Spleen (tissue), 11 donors: ENCODE results near the gene TTC34. TPM values are rescaled to one million over a fixed set of nuclear protein-coding genes. Genes with fewer than 3 reads are reported as not detected.
A peak's percentile ranks its signal among the peaks of the same experiment; 100 is the strongest.
"Not testable (repeated sequence)": the region's sequence is repeated elsewhere in the genome, so short reads cannot be mapped to it uniquely, and the experiment has no call there.

Source experiments
- DNase-seq: peaks from one replicate; pipeline ENCODE4 v3.0.0-alpha.2; 2020
- H3K27ac ChIP-seq, 8 donors: fragments of 200-600 bp; sonication (generic) in 7 of 8; 1 replicate in 4 of 8; 2 replicates in 4 of 8; pipeline versions ENCODE4 v1.5.0 to v1.8.0; 2016 to 2021; ENCODE audit warnings: inconsistent platforms in 4 of 8, mild to moderate bottlenecking in 4 of 8, moderate library complexity in 1 of 8
- H3K27me3 ChIP-seq, 7 donors: fragments of 200-600 bp; sonication (generic) in 6 of 7; replicated peaks in 1 of 7; 1 replicate in 4 of 7; 2 replicates in 3 of 7; pipeline versions ENCODE4 v1.5.0 to v1.8.0; 2016 to 2021; ENCODE audit warnings: inconsistent platforms in 3 of 7, mild to moderate bottlenecking in 1 of 7
- H3K36me3 ChIP-seq, 6 donors: fragments of 200-600 bp; sonication (generic) in 5 of 6; 1 replicate in 4 of 6; 2 replicates in 2 of 6; pipeline versions ENCODE4 v1.5.0 to v1.8.0; 2016 to 2021; ENCODE audit warnings: inconsistent platforms in 2 of 6
- H3K4me1 ChIP-seq, 6 donors: fragments of 200-600 bp; sonication (generic) in 5 of 6; 1 replicate in 3 of 6; 2 replicates in 3 of 6; pipeline versions ENCODE4 v1.5.0 to v1.8.0; 2016 to 2021; ENCODE audit warnings: inconsistent platforms in 3 of 6
- H3K4me3 ChIP-seq, 8 donors: fragments of 200-600 bp; sonication (generic) in 7 of 8; 1 replicate in 4 of 8; 2 replicates in 4 of 8; pipeline versions ENCODE4 v1.5.0 to v1.8.0; 2016 to 2021; ENCODE audit warnings: inconsistent platforms in 4 of 8, mild to moderate bottlenecking in 4 of 8, moderate library complexity in 2 of 8
- H3K9me3 ChIP-seq, 8 donors: fragments of 200-600 bp; sonication (generic) in 7 of 8; 1 replicate in 4 of 8; 2 replicates in 4 of 8; pipeline versions ENCODE4 v1.5.0 to v1.8.0; 2016 to 2021; ENCODE audit warnings: inconsistent platforms in 4 of 8
- CTCF ChIP-seq, 11 experiments: fragments of 200-600 bp in 7 of 11; fragments of 450-650 bp in 4 of 11; sonication (generic) in 4 of 11; IDR thresholded peaks in 8 of 11; conservative IDR thresholded peaks in 3 of 11; 1 replicate in 7 of 11; 2 replicates in 4 of 11; pipeline versions ENCODE4 v1.4.0 to v1.8.0; 2016 to 2021; ENCODE audit warnings: antibody characterized with exemption in 11 of 11, inconsistent platforms in 4 of 11, mild to moderate bottlenecking in 1 of 11
- POLR2A ChIP-seq, 3 donors: fragments of 450-650 bp; IDR thresholded peaks; one replicate each; pipeline ENCODE4 v1.5.1; 2017; ENCODE audit warnings: antibody characterized with exemption in 3 of 3, mild to moderate bottlenecking in 1 of 3
- POLR2AphosphoS5 ChIP-seq, 3 donors: sonication (generic); formaldehyde crosslinking; IDR thresholded peaks; one replicate each; pipeline ENCODE4 v1.5.1; 2017; ENCODE audit warnings: antibody characterized with exemption in 3 of 3
- WGBS, 5 donors: extraction: QIAGEN DNeasy Blood & Tissue Kit in 3 of 5; methylation state at CpG; one replicate each; pipeline versions ENCODE4 v1.1.5 to v1.1.7; 2013 to 2018; 5-methylcytosine and 5-hydroxymethylcytosine counted together
- intact Hi-C: fragments of 100-400 bp; cut with DNase I; formaldehyde crosslinking; loops from one replicate; pipeline ENCODE4 v1.15.0; 2023; ENCODE audit warnings: low total_unique reads
- polyA plus RNA-seq, 3 donors: library from polyadenylated mRNA; stranded (reverse); fragments of 200-250 nt; gene quantifications; one replicate each; pipeline ENCODE4 v1.2.1, GENCODE V29; 2013
- total RNA-seq, 7 donors: library from RNA; depleted of rRNA in 3 of 7; stranded (reverse); fragments of >200 nt in 3 of 7; fragmentation: NEBNext Ultra II Directional in 4 of 7; extraction: Animal tissue kit (Norgen Biotek cat#: 25700) in 4 of 7; gene quantifications; one replicate each; pipeline versions ENCODE4 v1.1.0 to v1.2.1, GENCODE V29; 2016 to 2021
- donor health status: healthy with polysubstance abuse.
- donor health status: DM: no; HTN: no; CAD: no; lungs with moderate emphysema.
- donor health status: DM: no; HTN: no; CAD: no.
- donor health status: Bipolar disorder and iron deficiency.
- donor health status: healthy.
- donor health status: DM: no; HTN: no; CAD: no.
- donor health status: DM: yes; HTN: yes; CAD: no.

Gene TTC34
- total and polyA plus RNA-seq, 10 donors = 0.09 to 2.8 (median 1.4) TPM

- WGBS, 5 donors = 64 to 81% (median 72%) methylated on average over 2 of the region's 2 CpGs
- H3K27ac ChIP-seq = no peak overlapping the region
- TF ChIP-seq POLR2A (IDR thresholded peaks at IDR 0.05) (no peak), CTCF (IDR thresholded peaks at IDR 0.05 in 8 of 11, conservative IDR thresholded peaks at IDR 0.05 in 3 of 11) (no peak), POLR2AphosphoS5 (IDR thresholded peaks at IDR 0.05) (no peak)
- DNase-seq = no peak
- H3K36me3 ChIP-seq = no peaks in the 10 kb centered on the region
- H3K27me3 ChIP-seq = peaks cover 0 to 51% (median 6%) of the 10 kb centered on the region in 7 donors
- H3K4me1 ChIP-seq = peaks cover 0 to 3% (median 0%) of the 10 kb centered on the region in 6 donors
- intact Hi-C loops = no loop called here
- no peak overlapping the region for H3K4me3 ChIP-seq
- peaks cover 2 to 39% (median 31%) of the 10 kb centered on the region in 8 donors for H3K9me3 ChIP-seq
Observed at GRCh38 chr1:2781627-2782026, 19.9 kb downstream of the TTC34 start.

- H3K27ac ChIP-seq = no peak overlapping the region
- peaks cover 0 to 40% (median 5%) of the 10 kb centered on the region in 7 donors for H3K27me3 ChIP-seq
- 24 to 52% (median 32%) methylated on average over 2 to 3 of the region's 3 CpGs for WGBS, 5 donors
- peaks cover 2 to 36% (median 30%) of the 10 kb centered on the region in 8 donors for H3K9me3 ChIP-seq
- intact Hi-C loops = no loop called here
- TF ChIP-seq CTCF (IDR thresholded peaks at IDR 0.05 in 8 of 11, conservative IDR thresholded peaks at IDR 0.05 in 3 of 11) (no peak), POLR2AphosphoS5 (IDR thresholded peaks at IDR 0.05) (no peak), POLR2A (IDR thresholded peaks at IDR 0.05) (no peak)
- peak; percentile 35 for DNase-seq
- H3K4me1 ChIP-seq = no peaks in the 10 kb centered on the region
- no peaks in the 10 kb centered on the region for H3K36me3 ChIP-seq
- no peak overlapping the region for H3K4me3 ChIP-seq
Observed at GRCh38 chr1:2778220-2778592, 23.3 kb downstream of the TTC34 start.

- no peak for TF ChIP-seq POLR2AphosphoS5 (IDR thresholded peaks at IDR 0.05)
- no peak for TF ChIP-seq POLR2A (IDR thresholded peaks at IDR 0.05)
- TF ChIP-seq CTCF (IDR thresholded peaks at IDR 0.05 in 8 of 11, conservative IDR thresholded peaks at IDR 0.05 in 3 of 11) = no peak
- DNase-seq = peak; percentile 39
- WGBS, 5 donors = 60 to 68% (median 63%) methylated on average over 10 to 12 of the region's 12 CpGs
Observed at GRCh38 chr1:2777424-2778219, 23.9 kb downstream of the TTC34 start.

DNA sequence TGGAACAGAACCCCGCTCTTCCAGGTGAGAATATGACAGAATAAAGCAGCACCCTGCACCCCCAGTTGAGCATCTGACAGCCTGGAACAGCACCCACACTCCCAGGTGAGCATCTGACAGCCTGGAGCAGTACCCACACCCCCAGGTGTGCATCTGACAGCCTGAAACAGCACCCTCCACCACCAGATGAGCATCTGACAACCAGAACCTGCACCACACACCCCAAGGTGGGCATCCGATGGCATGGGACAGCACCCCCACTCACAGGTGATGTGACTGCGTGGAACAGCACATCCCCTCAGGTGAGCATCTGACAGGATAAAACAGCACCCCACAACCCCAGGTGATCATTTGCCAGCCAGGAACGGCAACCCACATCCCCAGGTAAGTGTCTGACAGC is 26.2 kb downstream of the TTC34 start:
- H3K4me3 ChIP-seq, H3K36me3 ChIP-seq, intact Hi-C loops, H3K9me3 ChIP-seq, H3K4me1 ChIP-seq, H3K27ac ChIP-seq: not testable (repeated sequence)
- peaks cover 0 to 40% (median 5%) of the 10 kb centered on the region in 7 donors for H3K27me3 ChIP-seq
- peak; percentile 21 for DNase-seq
- WGBS, 5 donors = 63 to 81% (median 74%) methylated on average over 3 to 4 of the region's 4 CpGs

More at GRCh38 chr1:2777424-2778219, 23.9 kb downstream of the TTC34 start:
- Histone ChIP-seq H3K27ac (no peak overlapping the region), H3K4me3 (no peak overlapping the region), H3K36me3 (no peaks in the 10 kb centered on the region), H3K27me3 (peaks cover 0 to 44% (median 5%) of the 10 kb centered on the region in 7 donors), H3K4me1 (no peaks in the 10 kb centered on the region), H3K9me3 (peaks cover 2 to 30% (median 24%) of the 10 kb centered on the region in 8 donors)
- intact Hi-C loops = no loop called here

DNA sequence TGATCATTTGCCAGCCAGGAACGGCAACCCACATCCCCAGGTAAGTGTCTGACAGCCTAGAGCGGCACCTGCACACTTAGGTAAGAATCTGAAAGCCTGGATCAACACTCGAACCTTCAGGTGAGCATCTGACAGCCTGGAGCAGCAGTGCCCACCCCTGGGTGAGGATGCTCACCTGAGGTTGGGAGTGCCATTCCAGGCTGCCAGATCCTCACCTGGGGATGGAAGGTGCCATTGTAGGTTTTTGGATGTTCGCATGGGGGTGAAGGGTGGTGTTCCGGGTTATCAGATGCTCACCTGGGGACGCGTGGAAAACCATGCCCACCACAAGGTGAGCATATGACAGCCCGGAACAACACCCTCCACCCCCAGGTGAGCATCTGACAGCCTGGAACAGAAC is 33.4 kb downstream of the TTC34 start:
- H3K36me3 ChIP-seq, H3K4me1 ChIP-seq, intact Hi-C loops, H3K4me3 ChIP-seq, H3K9me3 ChIP-seq, H3K27ac ChIP-seq: not testable (repeated sequence)
- 59 to 82% (median 72%) methylated on average over 5 to 8 of the region's 8 CpGs for WGBS, 5 donors
- peaks cover 0 to 15% (median 4%) of the 10 kb centered on the region in 7 donors for H3K27me3 ChIP-seq
- peak; percentile 0 for DNase-seq

DNA sequence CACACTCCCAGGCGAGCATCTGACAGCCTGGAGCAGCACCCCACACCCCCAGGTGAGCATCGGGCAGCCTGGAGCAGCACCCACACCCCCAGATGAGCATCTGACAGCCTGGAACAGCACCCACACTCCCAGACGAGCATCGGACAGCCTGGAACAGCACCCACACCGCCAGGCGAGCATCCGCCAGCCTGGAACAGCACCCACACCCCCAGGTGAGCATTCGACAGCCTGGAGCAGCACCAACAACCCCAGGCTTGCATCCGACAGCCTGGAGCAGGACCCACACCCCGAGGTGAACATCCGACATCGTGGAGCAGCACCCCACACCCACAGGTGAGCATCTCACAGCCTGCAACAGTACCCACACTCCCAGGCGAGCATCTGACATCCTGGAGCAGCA is 42.1 kb downstream of the TTC34 start:
- H3K4me1 ChIP-seq, H3K36me3 ChIP-seq, H3K27me3 ChIP-seq, H3K9me3 ChIP-seq, H3K4me3 ChIP-seq, H3K27ac ChIP-seq, intact Hi-C loops: not testable (repeated sequence)
- 58 to 77% (median 66%) methylated on average over 6 to 10 of the region's 13 CpGs for WGBS, 5 donors
- peak; percentile 63 for DNase-seq

- H3K36me3 ChIP-seq, H3K4me1 ChIP-seq, H3K27ac ChIP-seq, intact Hi-C loops, H3K4me3 ChIP-seq, H3K9me3 ChIP-seq, H3K27me3 ChIP-seq: not testable (repeated sequence)
- DNase-seq = peak; percentile 27
- WGBS, 5 donors = 54 to 71% (median 59%) methylated on average over 6 to 8 of the region's 13 CpGs; no CpG with 5 or more reads in 2 of the 5 donors
Observed at GRCh38 chr1:2757519-2757918, 44.0 kb downstream of the TTC34 start.

DNA sequence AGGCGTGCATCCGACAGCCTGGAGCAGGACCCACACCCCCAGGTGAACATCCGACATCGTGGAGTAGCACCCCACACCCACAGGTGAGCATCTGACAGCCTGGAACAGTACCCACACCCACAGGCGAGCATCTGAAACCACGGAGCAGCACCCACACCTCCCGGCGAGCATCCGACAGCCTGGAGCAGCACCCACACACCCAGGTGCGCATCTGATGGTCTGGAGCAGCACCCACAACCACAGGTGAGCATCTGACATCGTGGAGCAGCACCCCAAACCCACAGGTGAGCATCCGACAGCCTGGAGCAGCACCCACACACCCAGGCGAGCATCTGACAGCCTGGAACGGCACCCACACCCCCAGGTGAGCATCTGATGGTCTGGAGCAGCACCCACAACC is 46.1 kb downstream of the TTC34 start:
- H3K9me3 ChIP-seq, H3K4me1 ChIP-seq, H3K4me3 ChIP-seq, H3K27ac ChIP-seq, H3K36me3 ChIP-seq, intact Hi-C loops: not testable (repeated sequence)
- 42 to 60% (median 43%) methylated on average over 8 to 10 of the region's 14 CpGs; no CpG with 5 or more reads in 1 of the 5 donors for WGBS, 5 donors
- peak; percentile 55 for DNase-seq
- peaks cover 0 to 21% (median 0%) of the 10 kb centered on the region in 7 donors for H3K27me3 ChIP-seq
